Measurements from ENCODE around the gene PAGE3. TPM values are rescaled to one million over a fixed set of nuclear protein-coding genes. Genes with fewer than 3 reads are reported as not detected.

Gene PAGE3
- total RNA-seq, 1 donor from 2014 or later = not detected

DNA sequence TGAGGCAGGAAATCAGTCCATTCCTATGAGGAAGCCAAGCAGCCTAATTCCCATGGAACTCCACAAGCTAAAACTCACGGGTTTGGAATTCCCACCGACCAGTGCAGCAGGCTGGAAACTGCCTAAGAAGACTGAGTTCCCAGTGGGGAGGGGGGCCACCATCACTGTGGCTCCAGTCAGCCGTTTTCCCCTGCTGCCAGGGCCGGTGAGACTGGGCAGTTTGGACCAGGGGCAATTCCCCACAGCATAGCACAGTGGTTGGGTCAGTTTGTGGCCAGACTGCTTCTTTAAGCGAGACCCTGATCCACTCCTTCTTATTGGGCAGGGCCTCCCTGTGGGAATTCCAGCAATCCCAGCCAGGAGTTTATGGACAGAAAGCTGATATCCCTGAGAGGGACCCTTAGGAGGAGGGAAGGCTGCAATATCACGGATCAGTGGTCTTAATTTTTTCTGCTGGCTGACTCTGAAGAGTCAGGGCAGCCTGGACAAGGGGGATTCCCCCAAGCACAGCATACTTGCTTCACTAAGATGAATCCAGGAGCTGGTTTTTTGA, 23.9 kb downstream of the PAGE3 start:
- no peaks in the 10 kb centered on the region for H3K36me3 ChIP-seq
- no peaks in the 10 kb centered on the region for H3K9me3 ChIP-seq
- H3K27me3 ChIP-seq = no peaks in the 10 kb centered on the region
- no peaks in the 10 kb centered on the region for H3K4me1 ChIP-seq
- no peak overlapping the region for H3K4me3 ChIP-seq
- H3K27ac ChIP-seq = no peak overlapping the region
- no peak for DNase-seq (ENCODE audit: low spot score in 2 of 2)
- TF ChIP-seq, protein P1, sequence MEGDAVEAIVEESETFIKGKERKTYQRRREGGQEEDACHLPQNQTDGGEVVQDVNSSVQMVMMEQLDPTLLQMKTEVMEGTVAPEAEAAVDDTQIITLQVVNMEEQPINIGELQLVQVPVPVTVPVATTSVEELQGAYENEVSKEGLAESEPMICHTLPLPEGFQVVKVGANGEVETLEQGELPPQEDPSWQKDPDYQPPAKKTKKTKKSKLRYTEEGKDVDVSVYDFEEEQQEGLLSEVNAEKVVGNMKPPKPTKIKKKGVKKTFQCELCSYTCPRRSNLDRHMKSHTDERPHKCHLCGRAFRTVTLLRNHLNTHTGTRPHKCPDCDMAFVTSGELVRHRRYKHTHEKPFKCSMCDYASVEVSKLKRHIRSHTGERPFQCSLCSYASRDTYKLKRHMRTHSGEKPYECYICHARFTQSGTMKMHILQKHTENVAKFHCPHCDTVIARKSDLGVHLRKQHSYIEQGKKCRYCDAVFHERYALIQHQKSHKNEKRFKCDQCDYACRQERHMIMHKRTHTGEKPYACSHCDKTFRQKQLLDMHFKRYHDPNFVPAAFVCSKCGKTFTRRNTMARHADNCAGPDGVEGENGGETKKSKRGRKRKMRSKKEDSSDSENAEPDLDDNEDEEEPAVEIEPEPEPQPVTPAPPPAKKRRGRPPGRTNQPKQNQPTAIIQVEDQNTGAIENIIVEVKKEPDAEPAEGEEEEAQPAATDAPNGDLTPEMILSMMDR (IDR thresholded peaks at IDR 0.05) = no peak
- intact Hi-C loops (cut with DNase I) = no loop called here

DNA sequence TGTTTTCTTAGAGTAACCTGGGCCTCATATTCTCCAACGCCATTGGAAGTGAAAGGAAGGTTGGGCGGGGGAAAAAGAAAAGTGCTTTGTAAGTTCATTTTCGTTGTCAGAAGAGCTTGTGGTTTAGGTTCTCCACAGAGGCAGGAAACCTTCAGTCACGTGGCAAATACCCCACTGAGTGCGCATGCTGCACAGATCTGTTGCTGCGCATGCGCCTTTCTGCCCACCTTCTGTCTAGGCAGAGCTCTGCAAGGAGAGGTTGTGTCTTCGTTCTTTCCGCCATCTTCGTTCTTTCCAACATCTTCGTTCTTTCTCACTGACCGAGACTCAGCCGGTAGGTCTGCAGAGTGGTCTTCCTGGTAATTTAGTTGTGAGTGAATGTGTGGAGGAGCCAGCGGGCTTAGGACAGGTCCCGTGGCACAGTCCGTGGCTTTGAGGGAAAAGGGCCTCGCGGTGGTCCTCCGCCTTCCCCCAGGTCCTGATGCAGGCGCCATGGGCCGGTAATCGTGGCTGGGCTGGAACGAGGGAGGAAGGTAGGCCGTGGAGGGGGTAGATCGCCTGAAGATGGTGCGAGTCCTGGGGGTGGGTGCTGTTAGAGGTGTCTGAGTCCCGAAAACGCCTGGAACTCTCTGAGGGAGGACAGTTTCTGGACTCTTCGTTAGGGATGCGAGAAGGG, 44.5 kb downstream of the PAGE3 start, which contains the start of gene PAGE5:
PAGE5 (plus strand) TSS at position 228 of the 676 bp plus-strand sequence. CDS start 1,037 bp downstream, outside the sequence.
- TF ChIP-seq, protein P1 (IDR thresholded peaks at IDR 0.05) = no peak
- H3K27ac ChIP-seq = no peak within 1 kb of the TSS
- intact Hi-C loops (cut with DNase I) = no loop called here
- H3K4me3 ChIP-seq = no peak within 1 kb of the TSS
- H3K9me3 ChIP-seq = no peaks in the 10 kb centered on the region
- no peaks in the 10 kb centered on the region for H3K4me1 ChIP-seq
- H3K36me3 ChIP-seq = no peaks in the 10 kb centered on the region
- H3K27me3 ChIP-seq = no peaks in the 10 kb centered on the region
- no peak for DNase-seq (ENCODE audit: low spot score in 2 of 2)

DNA sequence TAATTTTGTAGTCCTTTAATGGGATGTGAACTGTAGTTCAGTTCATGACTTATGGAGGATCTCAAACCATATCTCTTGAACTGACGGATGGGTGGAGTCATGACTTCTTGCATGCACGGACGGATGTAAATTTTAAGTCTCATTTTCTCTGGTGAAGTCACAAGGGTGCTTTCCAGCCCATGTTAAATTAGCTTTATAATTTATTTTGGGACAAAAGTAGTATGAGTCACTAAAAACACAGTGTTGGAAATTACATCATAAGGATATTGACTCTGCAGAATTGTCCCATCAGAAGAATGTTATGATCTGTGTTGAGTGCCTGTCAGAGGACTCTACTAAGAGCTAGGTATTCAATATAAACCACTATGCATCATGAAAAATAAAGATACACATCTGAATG, 51.3 kb downstream of the PAGE3 start:
- no peak overlapping the region for H3K4me3 ChIP-seq
- TF ChIP-seq, protein P1 (IDR thresholded peaks at IDR 0.05) = no peak

DNA sequence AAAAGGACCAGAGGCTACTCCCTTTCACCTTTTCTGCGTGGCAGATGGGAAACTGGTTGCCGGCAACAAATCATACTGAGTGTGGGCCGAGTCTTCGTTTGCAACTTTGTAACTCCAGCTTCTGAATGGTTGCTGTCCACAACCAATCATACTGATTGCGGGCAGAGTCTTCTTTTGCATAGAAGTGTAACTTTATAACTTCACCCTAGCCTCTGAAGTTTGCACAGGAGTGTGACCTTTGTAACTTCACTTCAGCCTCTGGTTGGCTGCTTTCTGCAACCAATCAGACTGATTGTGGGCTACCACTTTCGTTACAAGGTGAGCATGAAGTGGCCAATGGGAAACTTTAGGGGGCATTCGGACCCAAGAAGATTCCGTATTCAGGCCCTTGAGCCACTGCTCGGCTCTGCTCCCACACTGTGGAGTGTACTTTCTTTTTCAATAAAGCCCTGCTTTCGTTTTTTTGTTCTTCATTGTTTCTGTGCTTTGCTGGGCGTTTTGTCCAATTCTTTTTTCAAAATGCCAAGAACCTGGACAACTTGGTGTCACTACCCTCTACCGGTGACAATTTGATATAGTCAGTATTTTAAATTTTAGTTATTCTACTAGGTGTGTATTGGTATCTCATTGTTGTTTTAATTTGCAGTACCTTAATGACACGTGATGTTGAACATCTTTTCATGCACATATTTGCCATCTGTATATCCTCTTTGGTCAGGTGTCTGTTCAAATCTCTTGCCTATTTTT, 53.6 kb downstream of the PAGE3 start:
- Histone ChIP-seq H3K27me3 (no peaks in the 10 kb centered on the region), H3K36me3 (no peaks in the 10 kb centered on the region), H3K4me1 (no peaks in the 10 kb centered on the region), H3K9me3 (no peaks in the 10 kb centered on the region), H3K27ac (no peak overlapping the region), H3K4me3 (no peak overlapping the region)
- TF ChIP-seq, protein P1 (IDR thresholded peaks at IDR 0.05) = no peak
- intact Hi-C loops (cut with DNase I) = no loop called here
- DNase-seq (ENCODE audit: low spot score in 2 of 2) = no peak

More for the DNA sequence above, 51.3 kb downstream of the PAGE3 start:
- H3K27ac ChIP-seq = no peak overlapping the region
- intact Hi-C loops (cut with DNase I) = no loop called here
- DNase-seq (ENCODE audit: low spot score in 2 of 2) = no peak
- no peaks in the 10 kb centered on the region for H3K9me3 ChIP-seq
- H3K27me3 ChIP-seq = no peaks in the 10 kb centered on the region
- no peaks in the 10 kb centered on the region for H3K4me1 ChIP-seq
- no peaks in the 10 kb centered on the region for H3K36me3 ChIP-seq

Other genes starting within 250 kb of the PAGE3 start
- gene ALAS2, start 233.9 kb downstream of the PAGE3 start, total RNA-seq = 6.9 TPM
- gene PAGE2B, start 189.9 kb downstream of the PAGE3 start, total RNA-seq = not detected
- not detected for gene PAGE2, start 175.9 kb downstream of the PAGE3 start, total RNA-seq
- not detected for gene PAGE5, start 44.6 kb downstream of the PAGE3 start, total RNA-seq
- 37.3 TPM for gene MAGEH1, start 187.2 kb upstream of the PAGE3 start, total RNA-seq
- gene USP51, start 224.9 kb upstream of the PAGE3 start, total RNA-seq = 9.0 TPM

Measured in ascending aorta (tissue), 2 donors.